HTR-8/SVneo (cell line): Measurements from ENCODE around the gene DBNDD1.
"Not testable (repeated sequence)": the region's sequence is repeated elsewhere in the genome, so short reads cannot be mapped to it uniquely, and the experiment has no call there.

ENCODE experiments used
- DNase-seq: peaks from one replicate; pipeline ENCODE4 v3.0.0; 2011; ENCODE audit warnings: low spot score, mixed read lengths; ENCODE audit not compliant: insufficient read length
- FAIRE-seq: peaks from 2 replicates; lab custom pipeline; 2011; peaks lifted over from hg19 to GRCh38; lab: Jason Lieb, UNC

The DBNDD1 gene

GRCh38 chr16:89995475-89996177 lies 23.6 kb downstream of the DBNDD1 start:
- FAIRE-seq = peak; percentile 87
- DNase-seq = not testable (repeated sequence)

- FAIRE-seq (peak; percentile 66), DNase-seq (peak; percentile 33)
Observed at GRCh38 chr16:89994721-89995474, 24.4 kb downstream of the DBNDD1 start.

- no peak for FAIRE-seq
- no peak for DNase-seq
Observed at GRCh38 chr16:89994389-89994720, 24.9 kb downstream of the DBNDD1 start.

GRCh38 chr16:89993971-89994370 lies 25.3 kb downstream of the DBNDD1 start:
- FAIRE-seq (no peak), DNase-seq (no peak)

- DNase-seq (no peak), FAIRE-seq (no peak)
Observed at GRCh38 chr16:89993377-89993776, 25.9 kb downstream of the DBNDD1 start.

GRCh38 chr16:89990799-89991198 lies 28.5 kb downstream of the DBNDD1 start:
- no peak for FAIRE-seq
- no peak for DNase-seq

GRCh38 chr16:89988951-89989350 lies 30.3 kb downstream of the DBNDD1 start:
- DNase-seq (no peak), FAIRE-seq (no peak)

GRCh38 chr16:89987169-89987568 lies 32.1 kb downstream of the DBNDD1 start:
- DNase-seq (no peak), FAIRE-seq (no peak)

GRCh38 chr16:89986600-89986999 lies 32.7 kb downstream of the DBNDD1 start:
- no peak for FAIRE-seq

GRCh38 chr16:89985219-89985618 lies 34.0 kb downstream of the DBNDD1 start:
- FAIRE-seq (no peak), DNase-seq (no peak)

More at GRCh38 chr16:89986600-89986999, 32.7 kb downstream of the DBNDD1 start:
- DNase-seq = no peak

GRCh38 chr16:89984216-89984615 lies 35.0 kb downstream of the DBNDD1 start:
- FAIRE-seq = no peak
- no peak for DNase-seq

- DNase-seq = no peak
- no peak for FAIRE-seq
Observed at GRCh38 chr16:89983536-89983935, 35.7 kb downstream of the DBNDD1 start.

GRCh38 chr16:89982318-89982717 lies 36.9 kb downstream of the DBNDD1 start:
- FAIRE-seq (peak; percentile 23), DNase-seq (no peak)

GRCh38 chr16:89981414-89981813 lies 37.8 kb downstream of the DBNDD1 start:
- DNase-seq = no peak
- no peak for FAIRE-seq

GRCh38 chr16:89974870-89975269 lies 44.4 kb downstream of the DBNDD1 start:
- DNase-seq (no peak), FAIRE-seq (no peak)

- DNase-seq = no peak
- FAIRE-seq = no peak
Observed at GRCh38 chr16:89973654-89974335, 45.5 kb downstream of the DBNDD1 start.

- DNase-seq (no peak), FAIRE-seq (no peak)
Observed at GRCh38 chr16:89973235-89973634, 46.0 kb downstream of the DBNDD1 start.

- FAIRE-seq = no peak
Observed at GRCh38 chr16:89972244-89973234, 46.7 kb downstream of the DBNDD1 start.

GRCh38 chr16:89971495-89972243 lies 47.6 kb downstream of the DBNDD1 start:
- DNase-seq (no peak), FAIRE-seq (no peak)

More at GRCh38 chr16:89972244-89973234, 46.7 kb downstream of the DBNDD1 start:
- peak; percentile 99 for DNase-seq
